ENCODE results near the gene LLGL2.

Gene LLGL2

GRCh38 chr17:75619506-75620431 lies 94.3 kb downstream of the LLGL2 start:
- peak; percentile 77 to 85 for DNase-seq

GRCh38 chr17:75621489-75621888 lies 96.0 kb downstream of the LLGL2 start:
- DNase-seq, result no peak

DNA sequence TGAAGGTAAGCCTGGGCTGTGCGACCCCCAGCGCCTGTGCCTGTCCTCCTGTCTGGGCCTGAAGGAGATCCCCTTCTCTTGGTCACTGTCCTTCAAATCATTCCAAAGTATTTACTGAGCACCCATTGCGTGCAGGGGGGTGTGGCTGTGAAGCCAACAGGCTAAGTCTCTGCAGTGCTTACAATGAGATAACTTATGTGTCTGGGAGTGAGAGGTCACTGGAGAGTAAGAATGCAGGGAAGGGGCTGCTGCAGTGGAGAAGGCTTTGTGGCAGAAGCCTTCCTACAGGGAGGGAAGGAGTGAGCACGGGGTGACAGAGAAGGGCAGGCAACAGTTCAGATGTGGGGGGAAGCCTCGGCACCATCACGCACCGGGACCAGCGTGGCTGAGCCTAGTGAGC lies 96.6 kb downstream of the LLGL2 start:
- DNase-seq, result no peak

DNA sequence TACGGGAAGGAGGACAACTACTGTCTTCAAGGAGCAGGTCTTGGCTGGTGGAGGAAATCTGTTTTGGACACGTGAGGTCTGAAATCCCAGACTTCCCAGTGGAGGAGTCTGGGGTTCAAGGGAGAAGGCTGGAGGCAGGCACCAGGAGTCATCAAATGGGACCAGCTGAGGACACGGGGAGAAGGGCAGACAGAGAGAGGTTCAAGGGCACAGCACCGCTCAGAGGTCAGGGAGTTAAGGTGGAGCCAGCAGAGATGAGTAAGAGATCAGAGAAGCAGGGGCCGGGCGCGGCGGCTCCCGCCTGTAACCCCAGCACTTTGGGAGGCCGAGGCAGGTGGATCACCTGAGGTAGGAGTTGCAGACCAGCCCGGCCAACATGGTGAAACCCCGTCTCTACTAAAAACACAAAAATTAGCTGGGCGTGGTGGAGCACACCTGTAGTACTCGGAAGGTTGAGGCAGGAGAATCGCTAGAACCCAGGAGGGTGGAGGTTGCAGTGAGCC lies 97.3 kb downstream of the LLGL2 start:
- no peak for DNase-seq

DNA sequence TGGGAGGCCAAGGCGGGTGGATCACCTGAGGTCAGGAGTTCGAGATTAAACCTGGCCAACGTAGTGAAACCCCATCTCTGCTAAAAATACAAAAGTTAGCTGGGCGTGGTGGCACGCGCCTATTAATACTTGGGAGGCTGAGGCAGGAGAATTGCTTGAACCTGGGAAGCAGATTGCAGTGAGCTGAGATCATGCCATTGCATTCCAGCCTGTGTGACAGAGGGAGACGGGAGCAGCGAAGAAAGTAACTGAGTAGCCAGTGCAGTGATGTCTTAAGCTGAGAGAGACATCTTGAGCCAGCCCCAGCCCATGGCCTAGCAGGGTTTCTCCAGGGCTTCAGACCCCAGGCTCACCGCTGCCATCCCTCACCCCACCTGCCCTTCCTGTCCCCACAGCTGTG lies 97.9 kb downstream of the LLGL2 start:
- DNase-seq, result no peak

DNA sequence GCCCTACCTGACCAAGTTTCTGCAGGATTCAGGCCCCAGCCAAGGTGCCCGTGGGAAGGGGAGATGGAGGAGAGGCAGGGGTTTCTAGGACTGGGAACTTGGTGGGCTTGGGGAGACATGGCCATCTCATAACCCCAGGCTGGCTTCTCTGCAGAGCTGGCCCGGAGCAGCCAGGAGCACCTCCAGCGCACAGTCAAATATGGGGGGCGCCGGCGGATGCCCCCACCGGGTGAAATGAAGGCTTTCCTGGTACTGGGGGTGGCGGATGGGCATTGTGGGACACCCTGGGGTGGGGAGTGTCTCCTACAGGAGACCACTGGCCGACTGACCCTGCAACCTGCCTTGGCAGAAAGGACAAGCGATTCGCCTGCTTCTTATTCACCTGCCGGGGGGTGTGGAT lies 98.5 kb downstream of the LLGL2 start:
- DNase-seq, result no peak
